ENCODE data around the gene FXYD7. TPM values are rescaled to one million over a fixed set of nuclear protein-coding genes. Genes with fewer than 3 reads are reported as not detected.

FXYD7 gene
- total and polyA plus RNA-seq, 2 of the 4 experiments (the other 2 are of a cell fraction): 0.31 TPM; not detected in 1

- in situ Hi-C loops (cut with MboI; ENCODE audit: low sequenced_read_pairs): no loop called here
Measured at GRCh38 chr19:35194012-35194984, 51.2 kb downstream of the FXYD7 start.

More at GRCh38 chr19:35194012-35194984, 51.2 kb downstream of the FXYD7 start:
- Histone ChIP-seq H3K23ac (ENCODE audit: low read depth, low read length) (no peak overlapping the region), H2BK20ac (ENCODE audit: low read depth, low read length) (no peak overlapping the region), H3K9me3 (ENCODE audit: control insufficient read depth, insufficient read depth, low read length) (no peaks in the 10 kb centered on the region), H3K36me3 (ENCODE audit: control insufficient read depth, insufficient read depth, low read length) (no peaks in the 10 kb centered on the region), H2BK5ac (ENCODE audit: low read depth, low read length, poor library complexity, severe bottlenecking) (no peak overlapping the region), H3K9ac (ENCODE audit: low read depth, low read length) (no peak overlapping the region), H4K20me1 (ENCODE audit: insufficient read depth, low read length) (no peaks in the 10 kb centered on the region), H3K4ac (ENCODE audit: low read depth, low read length) (no peak overlapping the region), H3K27ac (ENCODE audit: insufficient read depth, low read length) (no peak overlapping the region), H3K79me1 (ENCODE audit: low read depth in 1 of 2, low read length in 2 of 2) (no peaks in the 10 kb centered on the region), H3K4me1 (ENCODE audit: control insufficient read depth, insufficient read depth, low read length) (no peaks in the 10 kb centered on the region), H3K14ac (replicated peaks; ENCODE audit: low read depth, low read length) (no peak overlapping the region), H3K27me3 (ENCODE audit: control insufficient read depth, insufficient read depth, low read length) (no peaks in the 10 kb centered on the region; the same call in 1 of the 2 replicates), H2AK5ac (ENCODE audit: low read depth, low read length) (no peak overlapping the region), H4K91ac (ENCODE audit: insufficient read depth, low read depth, low read length) (no peak overlapping the region), H3K4me3 (ENCODE audit: insufficient read depth, low read depth, low read length) (no peak overlapping the region), H2BK120ac (ENCODE audit: low read depth, low read length) (no peak overlapping the region), H3K9me1 (ENCODE audit: insufficient read depth, low read length) (no peaks in the 10 kb centered on the region), H3K56ac (ENCODE audit: extremely low read depth, insufficient read depth, low read length) (no peak overlapping the region), H2AK9ac (replicated peaks; ENCODE audit: low read depth, low read length, poor library complexity) (no peak overlapping the region), H4K8ac (ENCODE audit: low read depth in 2 of 2, low read length in 2 of 2) (no peak overlapping the region), H2AFZ (replicated peaks; ENCODE audit: low read length, poor library complexity) (no peak overlapping the region), H3K18ac (ENCODE audit: low read depth, low read length) (no peak overlapping the region), H3K4me2 (ENCODE audit: low read depth, low read length) (no peak overlapping the region), H4K5ac (ENCODE audit: low read depth, low read length) (no peak overlapping the region), H2BK15ac (ENCODE audit: low read depth, low read length) (no peak overlapping the region)
- dilution Hi-C loops (cut with HindIII; ENCODE audit: low sequenced_read_pairs, unreplicated experiment) (no loop called here), intact Hi-C loops (cut with micrococcal nuclease) (no loop called here)
- no TSS peak for BruUV-seq (replicated peaks)
- WGBS, 2 experiments (ENCODE audit: extremely low coverage in 2 of 2, insufficient read length in 1 of 2): no CpG with 5 or more reads among the region's 9 CpGs
- TF ChIP-seq SMC3 (IDR thresholded peaks at IDR 0.05; ENCODE audit: low read depth, low read length) (no peak), MXI1 (IDR thresholded peaks at IDR 0.05; ENCODE audit: borderline replicate concordance, low read depth, low read length) (no peak), USF2 (IDR thresholded peaks at IDR 0.05; ENCODE audit: low read depth, low read length) (no peak), CHD1 (IDR thresholded peaks at IDR 0.05; ENCODE audit: low read depth, low read length) (no peak), RFX5 (IDR thresholded peaks at IDR 0.05; ENCODE audit: low read depth, low read length) (no peak), RCOR1 (IDR thresholded peaks at IDR 0.05; ENCODE audit: insufficient replicate concordance, low read length) (no peak), RAD21 (IDR thresholded peaks at IDR 0.05; ENCODE audit: low read length) (no peak), MAFK (IDR thresholded peaks at IDR 0.05; ENCODE audit: low read depth, low read length) (no peak), POLR2A (IDR thresholded peaks at IDR 0.05; ENCODE audit: low read depth, low read length) (no peak), MAZ (IDR thresholded peaks at IDR 0.05; ENCODE audit: borderline replicate concordance, low read depth, low read length) (no peak), NFE2L2 (IDR thresholded peaks at IDR 0.05; ENCODE audit: low read depth, low read length) (no peak), FOS (IDR thresholded peaks at IDR 0.05; ENCODE audit: low read depth, low read length) (no peak), CEBPB (IDR thresholded peaks at IDR 0.05; ENCODE audit: low read depth, low read length) (no peak)
- TF ChIP-seq, protein P1, sequence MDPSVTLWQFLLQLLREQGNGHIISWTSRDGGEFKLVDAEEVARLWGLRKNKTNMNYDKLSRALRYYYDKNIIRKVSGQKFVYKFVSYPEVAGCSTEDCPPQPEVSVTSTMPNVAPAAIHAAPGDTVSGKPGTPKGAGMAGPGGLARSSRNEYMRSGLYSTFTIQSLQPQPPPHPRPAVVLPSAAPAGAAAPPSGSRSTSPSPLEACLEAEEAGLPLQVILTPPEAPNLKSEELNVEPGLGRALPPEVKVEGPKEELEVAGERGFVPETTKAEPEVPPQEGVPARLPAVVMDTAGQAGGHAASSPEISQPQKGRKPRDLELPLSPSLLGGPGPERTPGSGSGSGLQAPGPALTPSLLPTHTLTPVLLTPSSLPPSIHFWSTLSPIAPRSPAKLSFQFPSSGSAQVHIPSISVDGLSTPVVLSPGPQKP (IDR thresholded peaks at IDR 0.05; ENCODE audit: borderline replicate concordance, low read depth, low read length): no peak
- POLR2A ChIA-PET (ENCODE audit: unreplicated experiment): no interaction called here
- no peak for DNase-seq
- CTCF ChIA-PET: no interaction called here
- no peak for ATAC-seq (ENCODE audit: low read depth)
